GM12878 (cell line): ENCODE results near the gene FILIP1L.

ENCODE experiments used
- JUNB ChIP-seq: IDR thresholded peaks from 2 replicates; pipeline ENCODE4 v1.6.1; 2016; ENCODE audit warnings: antibody characterized with exemption, mild to moderate bottlenecking
- RFX5 ChIP-seq: IDR thresholded peaks from 2 replicates; pipeline ENCODE4 v1.6.1; 2011; ENCODE audit warnings: low read depth, low read length, improper control_type of control experiment

DNA sequence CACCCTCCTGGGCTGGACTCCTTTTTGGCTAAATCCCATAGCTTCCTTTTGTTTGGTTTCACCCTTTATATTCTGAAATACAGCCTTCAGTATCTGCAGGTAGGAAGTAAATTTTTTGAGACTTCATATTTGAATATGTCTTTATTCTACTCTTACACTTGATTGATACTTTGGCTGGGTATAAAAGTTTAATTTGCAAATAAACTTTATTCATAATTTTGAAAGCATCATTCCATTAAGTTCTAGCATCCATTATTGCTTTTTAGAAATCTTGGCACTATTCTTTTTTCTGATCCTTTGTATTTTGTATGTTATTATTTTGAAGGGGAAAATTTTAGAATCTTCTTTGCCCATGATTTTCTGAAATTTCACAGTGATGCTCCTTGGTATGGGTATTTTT, 41.3 kb upstream of the FILIP1L start:
- no peak for TF ChIP-seq JUNB
- no peak for TF ChIP-seq RFX5
